K562 (cell line): ENCODE data around the gene RASGRP2. TPM values are rescaled to one million over a fixed set of nuclear protein-coding genes. Genes with fewer than 3 reads are reported as not detected.

Experiments
- ADNP ChIP-seq: fragments of 200-800 bp; sonication (Bioruptor generic); IDR thresholded peaks from 2 replicates; pipeline ENCODE4 v1.6.1; 2016; ENCODE audit warnings: missing genetic modification characterization, missing compliant biosample characterization
- ATF2 ChIP-seq: sonication (generic); formaldehyde crosslinking; IDR thresholded peaks from 2 replicates; pipeline ENCODE4 v1.8.1; 2022; ENCODE audit warnings: missing genetic modification reagents
- GABPA ChIP-seq: fragments of 200-800 bp; sonication (Bioruptor generic); conservative IDR thresholded peaks from 2 replicates; pipeline ENCODE4 v1.6.1; 2016; ENCODE audit warnings: low read depth, missing genetic modification characterization, missing compliant biosample characterization
- GMEB1 ChIP-seq: fragments of 250-450 bp; sonication (Bioruptor Pico); IDR thresholded peaks from 2 replicates; pipeline ENCODE4 v1.4.0; 2020; ENCODE audit warnings: mild to moderate bottlenecking
- HNRNPLL ChIP-seq: fragments of 200-400 bp; formaldehyde crosslinking; IDR thresholded peaks from 2 replicates; pipeline ENCODE4 v1.6.1; 2017; ENCODE audit warnings: low read length, low read depth, mild to moderate bottlenecking; ENCODE audit not compliant: poor library complexity, severe bottlenecking
- MEF2D ChIP-seq: conservative IDR thresholded peaks from 2 replicates; pipeline ENCODE4 v1.6.1; 2016; ENCODE audit warnings: low read depth, missing genetic modification characterization, missing compliant biosample characterization
- MIER1 ChIP-seq: fragments of 450-650 bp; IDR thresholded peaks from 2 replicates; pipeline ENCODE4 v1.6.1; 2016; ENCODE audit warnings: antibody characterized with exemption, mild to moderate bottlenecking, low read depth
- MXI1 ChIP-seq: IDR thresholded peaks from 2 replicates; pipeline ENCODE4 v1.6.1; 2011; ENCODE audit warnings: low read depth, mild to moderate bottlenecking, improper control_type of control experiment, low read length
- NEUROD1 ChIP-seq: fragments of 150-350 bp; IDR thresholded peaks from 2 replicates; pipeline ENCODE4 v1.6.1; 2014; ENCODE audit warnings: borderline replicate concordance, low read length, low read depth; ENCODE audit not compliant: partially characterized antibody
- NR1H2 ChIP-seq: sonication (generic); formaldehyde crosslinking; IDR thresholded peaks from 2 replicates; pipeline ENCODE4 v1.4.0; 2020; ENCODE audit warnings: mild to moderate bottlenecking, missing genetic modification reagents
- PBX2 ChIP-seq, 2 experiments: IDR thresholded peaks in 1 of 2; conservative IDR thresholded peaks in 1 of 2; 2 replicates each; pipeline ENCODE4 v1.6.1; 2016; ENCODE audit warnings: low read depth in 2 of 2, mild to moderate bottlenecking in 1 of 2, missing compliant biosample characterization in 1 of 2, missing genetic modification characterization in 1 of 2, moderate library complexity in 1 of 2
- PKNOX1 ChIP-seq: fragments of 450-650 bp; IDR thresholded peaks from 2 replicates; pipeline ENCODE4 v1.6.1; 2016
- RCOR1 ChIP-seq, 2 experiments: IDR thresholded peaks; 2 replicates each; pipeline ENCODE4 v1.6.1; 2012; ENCODE audit warnings: low read depth in 2 of 2, low read length in 2 of 2, borderline replicate concordance in 1 of 2, improper control_type of control experiment in 1 of 2
- SMARCA5 ChIP-seq: fragments of 450-650 bp; IDR thresholded peaks from 2 replicates; pipeline ENCODE4 v1.6.1; 2016
- SP1 ChIP-seq: sonication (generic); formaldehyde crosslinking; IDR thresholded peaks from 2 replicates; pipeline ENCODE4 v1.8.1; 2022; ENCODE audit warnings: mild to moderate bottlenecking, missing genetic modification reagents
- TFAP4 ChIP-seq: sonication (generic); formaldehyde crosslinking; IDR thresholded peaks from 2 replicates; pipeline ENCODE4 v1.8.0; 2022; ENCODE audit warnings: missing genetic modification reagents, mild to moderate bottlenecking, moderate library complexity, borderline replicate concordance
- THRAP3 ChIP-seq: fragments of 450-650 bp; IDR thresholded peaks from 2 replicates; pipeline ENCODE4 v1.6.1; 2016; ENCODE audit warnings: mild to moderate bottlenecking, inconsistent platforms, borderline replicate concordance
- TRIM24 ChIP-seq, 2 experiments: fragments of 450-650 bp; IDR thresholded peaks; 2 replicates each; pipeline ENCODE4 v1.6.1; 2016
- ZBTB17 ChIP-seq: fragments of 450-650 bp; formaldehyde crosslinking; IDR thresholded peaks from 2 replicates; pipeline ENCODE4 v1.4.0; 2020; ENCODE audit warnings: mild to moderate bottlenecking
- ZNF133 ChIP-seq: fragments of 250-450 bp; sonication (Bioruptor Pico); IDR thresholded peaks from 2 replicates; pipeline ENCODE4 v1.4.0; 2020; ENCODE audit warnings: mild to moderate bottlenecking
- polyA plus RNA-seq, 8 experiments: library from polyadenylated mRNA; depleted of rRNA in 4 of 8; stranded (reverse) in 5 of 8; unstranded in 3 of 8; fragments of >200 nt; fragmentation: Nextera tagmentation in 2 of 8; fragmentation: Illumina TruSeq in 1 of 8; extraction: Ambion mirVana in 2 of 8; extraction: Trizol in 1 of 8; gene quantifications; 2 replicates each; pipeline versions ENCODE4 v1.2.1 to v1.2.3, GENCODE V29; 2011 to 2014; ENCODE audit warnings: inconsistent platforms in 1 of 8, missing spikeins in 1 of 8
- total RNA-seq, 7 experiments: library from RNA; depleted of rRNA in 6 of 7; stranded (reverse); fragments of >200 nt in 6 of 7; fragmentation: Illumina TruSeq in 2 of 7; extraction: Trizol in 2 of 7; gene quantifications; 2 replicates each; pipeline versions ENCODE4 v1.2.1 to v1.2.3, GENCODE V29; 2011 to 2021; ENCODE audit warnings: low replicate concordance in 1 of 7

The RASGRP2 gene
- total and polyA plus RNA-seq, 9 of the 15 experiments (the other 6 are each of a cell fraction or from before 2014, with no cell fraction given): 0.87 to 22.7 (median 5.5) TPM

GRCh38 chr11:64723117-64723906 is 20.6 kb downstream of the RASGRP2 start, which contains the start of gene NRXN2 (continued):
- TF ChIP-seq NR1H2 (CRISPR knock-in tag) (no peak), HNRNPLL (no peak), GABPA (tag) (no peak), SMARCA5 (peak; percentile 37; the same call in 1 of the 2 replicates), PBX2 (CRISPR knock-in tag; IDR thresholded peaks at IDR 0.05; ENCODE audit: low read depth) (peak; percentile 78), PBX2 (tag; conservative IDR thresholded peaks at IDR 0.05; ENCODE audit: low read depth) (peak; percentile 81), MIER1 (peak; percentile 17; the same call in 1 of the 2 replicates), MEF2D (no peak), SP1 (peak; percentile 73), ATF2 (CRISPR knock-in tag) (no peak), TRIM24 (IDR thresholded peaks at IDR 0.05) (no peak), RCOR1 (IDR thresholded peaks at IDR 0.05; ENCODE audit: borderline replicate concordance in 1 of 2, low read depth in 2 of 2, low read length in 2 of 2) (peak; percentile 31 to 99; a peak in 3 of 4 replicates), ADNP (tag) (no peak), PKNOX1 (peak; percentile 98), ZNF133 (no peak), NEUROD1 (peak; percentile 49), ZBTB17 (no peak), THRAP3 (no peak), MXI1 (no peak), TFAP4 (peak; percentile 49; the same call in 1 of the 2 replicates), GMEB1 (CRISPR knock-in tag) (no peak)
